Measurements from ENCODE around the gene ISG20L2. TPM values are rescaled to one million over a fixed set of nuclear protein-coding genes. Genes with fewer than 3 reads are reported as not detected.

Gene ISG20L2
- total RNA-seq, 4 donors from 2014 or later, result 13.6 to 34.9 (median 18.2) TPM

- intact Hi-C loops (cut with DNase I), result no loop called here
- no peaks in the 10 kb centered on the region for H3K9me3 ChIP-seq
- 3 to 4% methylated on average over 22 of the region's 22 CpGs for WGBS, 2 donors
- peak overlapping the region in 1 of 3 donors; percentile 23 for H3K4me3 ChIP-seq (replicated peaks in 1 of 3)
- peaks cover 8% of the 10 kb centered on the region for H3K27me3 ChIP-seq
- H3K4me1 ChIP-seq, result peaks cover 8 to 12% of the 10 kb centered on the region in 2 donors
- H3K36me3 ChIP-seq, result no peaks in the 10 kb centered on the region
- peak; percentile 37 to 50 for DNase-seq
- H3K27ac ChIP-seq, result peak overlapping the region in 2 of 3 donors; percentile 46 to 50
- TF ChIP-seq POLR2A (IDR thresholded peaks at IDR 0.05) (no peak), CTCF (IDR thresholded peaks at IDR 0.05) (peak; percentile 56 to 77 (median 64))
Observed at GRCh38 chr1:156677616-156678596, 50.7 kb downstream of the ISG20L2 start.

DNA sequence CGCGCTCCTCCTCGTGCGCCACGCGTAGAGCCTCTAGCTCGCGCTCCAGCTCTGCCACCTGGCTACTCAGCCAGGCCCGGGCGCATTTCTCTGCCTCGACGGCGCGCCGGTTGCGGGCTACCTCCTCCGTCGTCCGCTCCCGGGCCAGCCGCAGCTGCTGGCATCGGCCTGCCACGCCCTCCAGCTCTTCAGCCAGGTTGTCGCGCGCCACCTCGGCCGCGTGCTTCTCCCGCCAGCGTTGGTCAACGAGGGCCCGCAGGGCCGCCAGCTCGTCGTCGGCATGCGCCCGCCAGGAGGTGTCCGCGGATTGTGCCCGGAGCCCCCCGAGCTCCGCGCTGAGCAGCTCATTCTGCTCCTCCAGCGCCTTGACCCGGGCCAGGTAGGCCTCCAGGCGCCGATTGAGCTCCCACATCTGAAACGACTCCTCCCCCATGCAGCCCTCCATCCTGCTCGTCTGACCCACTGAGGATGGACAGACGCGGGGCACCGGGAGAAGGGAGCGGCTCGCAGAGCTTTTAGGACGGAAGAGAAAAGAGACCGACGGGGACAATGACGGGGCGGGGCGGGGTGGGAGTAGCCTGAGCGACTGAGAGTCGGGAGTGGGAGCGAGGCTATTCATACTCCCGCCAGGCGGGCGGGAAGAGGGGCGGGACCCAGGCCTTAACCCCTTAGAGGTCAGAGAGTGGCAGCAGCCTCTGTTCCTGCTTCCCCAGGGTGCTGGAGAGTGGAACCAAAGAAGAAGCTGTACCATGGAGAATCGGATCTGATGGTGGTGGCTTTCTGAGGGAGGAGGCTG, 51.5 kb downstream of the ISG20L2 start, which contains the start of gene NES:
TSS of gene NES (minus strand) at position 588 of the 796 bp plus-strand sequence. CDS start at position 445, 143 bp downstream.
- no peaks in the 10 kb centered on the region for H3K9me3 ChIP-seq
- peak within 1 kb of the TSS in 2 of 3 donors; percentile 19 to 23 for H3K4me3 ChIP-seq (replicated peaks in 1 of 3)
- no peaks in the 10 kb centered on the region for H3K36me3 ChIP-seq
- intact Hi-C loops (cut with DNase I), result no loop called here
- H3K27me3 ChIP-seq, result peaks cover 8% of the 10 kb centered on the region
- WGBS, 2 donors, result 0 to 2% methylated on average over 8 to 58 of the region's 70 CpGs
- TF ChIP-seq POLR2A (IDR thresholded peaks at IDR 0.05) (no peak), CTCF (IDR thresholded peaks at IDR 0.05) (no peak)
- H3K27ac ChIP-seq, result peak within 1 kb of the TSS in 2 of 3 donors; percentile 46 to 50
- H3K4me1 ChIP-seq, result peaks cover 8 to 12% of the 10 kb centered on the region in 2 donors
- peak in 1 of 2 donors; percentile 25 for DNase-seq

GRCh38 chr1:156676114-156676819, 52.3 kb downstream of the ISG20L2 start:
- no peak for TF ChIP-seq CTCF (IDR thresholded peaks at IDR 0.05)
- no peak for TF ChIP-seq POLR2A (IDR thresholded peaks at IDR 0.05)
- intact Hi-C loops (cut with DNase I), result no loop called here
- 22 to 30% methylated on average over 10 to 11 of the region's 49 CpGs for WGBS, 2 donors
- Histone ChIP-seq H3K4me1 (peaks cover 8 to 12% of the 10 kb centered on the region in 2 donors), H3K36me3 (no peaks in the 10 kb centered on the region), H3K9me3 (no peaks in the 10 kb centered on the region), H3K27ac (peak overlapping the region; percentile 9 to 50 (median 46)), H3K27me3 (peaks cover 8% of the 10 kb centered on the region), H3K4me3 (replicated peaks in 1 of 3) (peak overlapping the region in 2 of 3 donors; percentile 19 to 23)
- no peak for DNase-seq

GRCh38 chr1:156675210-156676113, 53.1 kb downstream of the ISG20L2 start:
- intact Hi-C loops (cut with DNase I), result no loop called here
- DNase-seq, result no peak
- peak overlapping the region in 1 of 3 donors; percentile 23 for H3K4me3 ChIP-seq (replicated peaks in 1 of 3)
- peaks cover 8% of the 10 kb centered on the region for H3K27me3 ChIP-seq
- peaks cover 8 to 12% of the 10 kb centered on the region in 2 donors for H3K4me1 ChIP-seq
- H3K36me3 ChIP-seq, result no peaks in the 10 kb centered on the region
- no peak for TF ChIP-seq POLR2A (IDR thresholded peaks at IDR 0.05)
- TF ChIP-seq CTCF (IDR thresholded peaks at IDR 0.05), result no peak
- H3K27ac ChIP-seq, result peak overlapping the region; percentile 9 to 50 (median 46)
- H3K9me3 ChIP-seq, result no peaks in the 10 kb centered on the region
- 50 to 52% methylated on average over 16 to 18 of the region's 18 CpGs for WGBS, 2 donors
